ENCODE results near the gene PANX1. TPM values are rescaled to one million over a fixed set of nuclear protein-coding genes. Genes with fewer than 3 reads are reported as not detected.

Gene PANX1
- total RNA-seq, 1 experiment from 2014 or later, result 26.1 TPM

GRCh38 chr11:94181943-94182342, 53.3 kb downstream of the PANX1 start:
- ChIA-PET CTCF (interaction anchor here (1.0 to 7.0 kb wide), 10 partner anchors 9 to 323 kb away, joined by 3 to 110 read pairs (median 34); no protein-coding TSS in a partner anchor), POLR2A (interaction anchor here (1.8 kb wide), 1 partner anchor 52 kb away, joined by 4 read pairs; no protein-coding TSS in a partner anchor)
- no peak for DNase-seq (ENCODE audit: unreplicated experiment)
- intact Hi-C loops (cut with micrococcal nuclease), result loop anchor here (2.0 to 10.0 kb wide), 6 partner anchors 50 to 380 kb away; no protein-coding TSS in a partner anchor
- peaks cover 38% of the 10 kb centered on the region for H3K36me3 Mint-ChIP-seq (ENCODE audit: insufficient read depth, unreplicated experiment)
- H3K27me3 Mint-ChIP-seq (ENCODE audit: insufficient read depth, unreplicated experiment), result no peaks in the 10 kb centered on the region
- no TSS peak for BruUV-seq (replicated peaks)
- TF ChIP-seq CTCF (IDR thresholded peaks at IDR 0.05; ENCODE audit: unreplicated experiment), result no peak
- H3K4me3 Mint-ChIP-seq (ENCODE audit: unreplicated experiment), result no peak overlapping the region
- H3K9me3 Mint-ChIP-seq (ENCODE audit: unreplicated experiment), result no peaks in the 10 kb centered on the region
- no peak overlapping the region for H3K27ac Mint-ChIP-seq (ENCODE audit: low read depth, unreplicated experiment)
- H3K4me1 Mint-ChIP-seq (ENCODE audit: insufficient read depth, unreplicated experiment), result peaks cover 7% of the 10 kb centered on the region

DNA sequence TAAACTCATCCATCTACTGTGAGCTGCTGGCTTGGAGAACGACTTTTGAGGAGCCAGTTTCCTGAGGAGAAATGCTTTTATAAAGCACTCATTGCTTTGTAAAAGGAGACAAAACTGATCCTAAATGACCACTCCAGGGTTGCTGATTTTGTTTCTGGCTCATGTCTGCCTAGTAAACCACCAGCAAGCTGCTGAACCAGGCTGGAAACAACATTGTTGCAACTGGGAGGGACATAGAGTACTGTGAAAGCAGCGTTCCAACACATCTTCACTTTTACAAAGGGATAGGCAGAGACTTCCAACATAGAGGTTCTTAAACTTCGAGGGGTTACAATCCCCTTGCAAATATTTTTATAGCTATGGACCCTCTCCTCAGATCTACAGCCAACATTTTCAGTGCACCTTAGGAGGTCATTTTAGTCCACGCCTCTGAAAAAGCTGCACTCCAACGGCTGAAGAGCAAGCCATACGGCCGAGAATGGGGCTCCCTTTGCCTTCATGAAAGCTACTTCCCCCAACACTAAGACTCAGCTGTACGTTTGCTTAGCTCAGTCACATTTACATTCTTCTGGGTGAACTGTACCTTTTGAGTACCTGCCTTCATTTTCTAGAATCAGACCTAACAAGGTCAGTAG, 54.7 kb downstream of the PANX1 start:
- Mint-ChIP-seq H3K4me3 (ENCODE audit: unreplicated experiment) (no peak overlapping the region), H3K27me3 (ENCODE audit: insufficient read depth, unreplicated experiment) (no peaks in the 10 kb centered on the region), H3K9me3 (ENCODE audit: unreplicated experiment) (no peaks in the 10 kb centered on the region), H3K27ac (ENCODE audit: low read depth, unreplicated experiment) (no peak overlapping the region), H3K4me1 (ENCODE audit: insufficient read depth, unreplicated experiment) (peaks cover 7% of the 10 kb centered on the region), H3K36me3 (ENCODE audit: insufficient read depth, unreplicated experiment) (peaks cover 36% of the 10 kb centered on the region)
- BruUV-seq (replicated peaks), result no TSS peak
- CTCF ChIA-PET, result interaction anchor here (0.6 to 7.0 kb wide), 64 partner anchors 10 to 390 kb away, joined by 3 to 110 read pairs (median 5); partner anchors contain the start of gene PANX1
- intact Hi-C loops (cut with micrococcal nuclease), result loop anchor here (1.0 to 10.0 kb wide), 7 partner anchors 51 to 379 kb away; no protein-coding TSS in a partner anchor
- no peak for TF ChIP-seq CTCF (IDR thresholded peaks at IDR 0.05; ENCODE audit: unreplicated experiment)
- POLR2A ChIA-PET, result interaction anchor here (0.9 to 2.2 kb wide), 2 partner anchors 8 to 266 kb away, joined by 3 to 4 read pairs; no protein-coding TSS in a partner anchor
- DNase-seq (ENCODE audit: unreplicated experiment), result no peak

DNA sequence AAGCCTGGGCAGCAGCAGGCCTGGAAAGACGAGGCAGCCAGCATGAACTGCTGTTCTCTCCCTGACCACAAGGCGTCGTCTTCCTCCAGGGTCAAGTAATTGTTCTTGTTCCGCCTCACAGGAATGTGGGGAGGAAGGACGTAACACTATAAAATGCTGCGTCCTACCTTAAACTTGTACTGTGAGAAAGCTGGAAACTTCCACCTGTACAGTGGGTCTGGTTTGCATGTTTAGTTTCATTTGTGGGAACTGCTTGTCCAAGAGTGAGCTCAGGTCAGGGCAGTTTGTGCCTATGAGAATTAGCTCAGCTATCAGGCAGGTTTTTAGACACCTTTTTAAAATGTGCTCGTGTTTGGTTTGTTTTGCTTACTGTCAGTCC, 55.2 kb downstream of the PANX1 start:
- Mint-ChIP-seq H3K36me3 (ENCODE audit: insufficient read depth, unreplicated experiment) (peaks cover 37% of the 10 kb centered on the region), H3K4me1 (ENCODE audit: insufficient read depth, unreplicated experiment) (peaks cover 7% of the 10 kb centered on the region), H3K27me3 (ENCODE audit: insufficient read depth, unreplicated experiment) (no peaks in the 10 kb centered on the region), H3K4me3 (ENCODE audit: unreplicated experiment) (no peak overlapping the region), H3K9me3 (ENCODE audit: unreplicated experiment) (no peaks in the 10 kb centered on the region), H3K27ac (ENCODE audit: low read depth, unreplicated experiment) (no peak overlapping the region)
- no TSS peak for BruUV-seq (replicated peaks)
- peak; percentile 91 for TF ChIP-seq CTCF (IDR thresholded peaks at IDR 0.05; ENCODE audit: unreplicated experiment)
- intact Hi-C loops (cut with micrococcal nuclease), result loop anchor here (1.0 to 10.0 kb wide), 7 partner anchors 52 to 378 kb away; no protein-coding TSS in a partner anchor
- POLR2A ChIA-PET, result interaction anchor here (2.2 kb wide), 1 partner anchor 8 kb away, joined by 4 read pairs; no protein-coding TSS in a partner anchor
- peak; percentile 75 for DNase-seq (ENCODE audit: unreplicated experiment)
- CTCF ChIA-PET, result interaction anchor here (0.6 to 7.0 kb wide), 73 partner anchors 8 to 785 kb away, joined by 3 to 110 read pairs (median 5); partner anchors contain the start of gene PANX1

- Mint-ChIP-seq H3K4me3 (ENCODE audit: unreplicated experiment) (no peak overlapping the region), H3K27ac (ENCODE audit: low read depth, unreplicated experiment) (no peak overlapping the region), H3K27me3 (ENCODE audit: insufficient read depth, unreplicated experiment) (no peaks in the 10 kb centered on the region), H3K9me3 (ENCODE audit: unreplicated experiment) (no peaks in the 10 kb centered on the region), H3K36me3 (ENCODE audit: insufficient read depth, unreplicated experiment) (peaks cover 34% of the 10 kb centered on the region), H3K4me1 (ENCODE audit: insufficient read depth, unreplicated experiment) (peaks cover 7% of the 10 kb centered on the region)
- no peak for DNase-seq (ENCODE audit: unreplicated experiment)
- ChIA-PET POLR2A (interaction anchor here (2.2 kb wide), 1 partner anchor 9 kb away, joined by 4 read pairs; no protein-coding TSS in a partner anchor), CTCF (interaction anchor here (0.6 to 7.0 kb wide), 65 partner anchors 8 to 785 kb away, joined by 3 to 110 read pairs (median 5); partner anchors contain the start of gene PANX1)
- no peak for TF ChIP-seq CTCF (IDR thresholded peaks at IDR 0.05; ENCODE audit: unreplicated experiment)
- intact Hi-C loops (cut with micrococcal nuclease), result loop anchor here (5.0 to 10.0 kb wide), 4 partner anchors 52 to 378 kb away; no protein-coding TSS in a partner anchor
- BruUV-seq (replicated peaks), result no TSS peak
These were observed 55.7 kb downstream of the PANX1 start for GRCh38 chr11:94184362-94184761.
